CD4-positive, alpha-beta T cell treated with Interleukin-12 subunit alpha and Interleukin-12 subunit beta, for 1 hour (primary cell): ENCODE results near the gene ALX3.
A peak's percentile ranks its signal among the peaks of the same experiment; 100 is the strongest.
"Not testable (repeated sequence)": the region's sequence is repeated elsewhere in the genome, so short reads cannot be mapped to it uniquely, and the experiment has no call there.

Source experiments
- DNase-seq: peaks from one replicate; pipeline ENCODE4 v3.0.0-alpha.2; 2020

ALX3 gene

GRCh38 chr1:110040548-110040947 lies 29.9 kb downstream of the ALX3 start:
- no peak for DNase-seq

GRCh38 chr1:110039641-110040040 lies 30.8 kb downstream of the ALX3 start:
- no peak for DNase-seq

GRCh38 chr1:110038271-110038670 lies 32.2 kb downstream of the ALX3 start:
- DNase-seq = no peak

- DNase-seq = no peak
Observed at GRCh38 chr1:110035236-110035752, 35.2 kb downstream of the ALX3 start.

GRCh38 chr1:110034451-110035235 lies 35.8 kb downstream of the ALX3 start, which contains the start of gene STRIP1:
TSS of gene STRIP1 (plus strand) at chr1:110034624. CDS start at chr1:110034638, 14 bp downstream.
- DNase-seq = peak; percentile 96

GRCh38 chr1:110034040-110034450 lies 36.4 kb downstream of the ALX3 start:
- no peak for DNase-seq

GRCh38 chr1:110033421-110033820 lies 37.1 kb downstream of the ALX3 start:
- DNase-seq = no peak

- no peak for DNase-seq
Observed at GRCh38 chr1:110032327-110032726, 38.1 kb downstream of the ALX3 start.

GRCh38 chr1:110030687-110031086 lies 39.8 kb downstream of the ALX3 start:
- not testable (repeated sequence) for DNase-seq

- no peak for DNase-seq
Observed at GRCh38 chr1:110024613-110025012, 45.9 kb downstream of the ALX3 start.

GRCh38 chr1:110021285-110021684 lies 49.2 kb downstream of the ALX3 start:
- DNase-seq = no peak

GRCh38 chr1:110019770-110020169 lies 50.7 kb downstream of the ALX3 start:
- no peak for DNase-seq

- DNase-seq = no peak
Observed at GRCh38 chr1:110018396-110018795, 52.1 kb downstream of the ALX3 start.

GRCh38 chr1:110017792-110018191 lies 52.7 kb downstream of the ALX3 start:
- DNase-seq = no peak

GRCh38 chr1:110012100-110012780 lies 58.2 kb downstream of the ALX3 start:
- DNase-seq = no peak

- DNase-seq = peak; percentile 57
Observed at GRCh38 chr1:110011527-110012041, 58.9 kb downstream of the ALX3 start.
